Karpas-422 (cell line): Measurements from ENCODE around the gene CLDN1. TPM values are rescaled to one million over a fixed set of nuclear protein-coding genes. Genes with fewer than 3 reads are reported as not detected.

Experiments used
- DNase-seq: peaks from one replicate; pipeline ENCODE4 v3.0.0-alpha.2; 2015
- H2AFZ ChIP-seq: fragments of 200-600 bp; sonication (generic); 2 replicates; pipeline ENCODE4 v1.6.1; 2014; ENCODE audit warnings: antibody characterized with exemption, low read length, mixed read lengths
- H3K27ac ChIP-seq: fragments of 200-600 bp; sonication (generic); 2 replicates; pipeline ENCODE4 v1.5.1; 2014; ENCODE audit warnings: mild to moderate bottlenecking, low read length, moderate library complexity
- H3K27me3 ChIP-seq: fragments of 200-600 bp; sonication (generic); 2 replicates; pipeline ENCODE4 v1.6.1; 2014; ENCODE audit warnings: low read length, mixed read lengths
- H3K36me3 ChIP-seq: fragments of 200-600 bp; sonication (generic); 2 replicates; pipeline ENCODE4 v1.6.1; 2014; ENCODE audit warnings: low read length, mixed read lengths; ENCODE audit not compliant: insufficient read depth
- H3K4me1 ChIP-seq: fragments of 200-600 bp; sonication (generic); 2 replicates; pipeline ENCODE4 v1.6.1; 2014; ENCODE audit warnings: mild to moderate bottlenecking, low read length, mixed read lengths
- H3K4me2 ChIP-seq: fragments of 200-600 bp; sonication (generic); 2 replicates; pipeline ENCODE4 v1.6.1; 2014; ENCODE audit warnings: low read length, low read depth, mild to moderate bottlenecking; ENCODE audit not compliant: poor library complexity, severe bottlenecking
- H3K4me3 ChIP-seq: fragments of 200-600 bp; sonication (generic); 2 replicates; pipeline ENCODE4 v1.5.1; 2014; ENCODE audit warnings: mild to moderate bottlenecking, antibody characterized with exemption, low read length, mixed read lengths
- H3K79me2 ChIP-seq: fragments of 200-600 bp; sonication (generic); 2 replicates; pipeline ENCODE4 v1.6.1; 2014; ENCODE audit warnings: mild to moderate bottlenecking, low read length, mixed read lengths
- H3K9ac ChIP-seq: fragments of 200-600 bp; sonication (generic); 2 replicates; pipeline ENCODE4 v1.6.0; 2014; ENCODE audit warnings: low read length
- H3K9me2 ChIP-seq: fragments of 200-600 bp; sonication (generic), shearing (Covaris generic); replicated peaks from 2 replicates; pipeline ENCODE4 v1.6.0; 2014; ENCODE audit warnings: mild to moderate bottlenecking, low read length, moderate library complexity; ENCODE audit not compliant: insufficient read depth
- H3K9me3 ChIP-seq: fragments of 300-700, 200-600 bp; sonication (generic); 2 replicates; pipeline ENCODE4 v1.6.1; 2014; ENCODE audit warnings: low read length, mixed read lengths
- H4K20me1 ChIP-seq: fragments of 200-600 bp; sonication (generic); 2 replicates; pipeline ENCODE4 v1.6.1; 2014; ENCODE audit warnings: mild to moderate bottlenecking, antibody characterized with exemption, low read length, low read depth; ENCODE audit not compliant: insufficient read depth
- total RNA-seq: library from RNA; depleted of rRNA; stranded (reverse); fragments of >200 nt; shearing (Covaris generic); gene quantifications from 2 replicates; pipeline ENCODE4 v1.2.3, GENCODE V29; 2014; ENCODE audit warnings: low replicate concordance

CLDN1 gene
- total RNA-seq, 1 experiment from 2014 or later, result not detected

- Histone ChIP-seq H4K20me1 (no peaks in the 10 kb centered on the region), H3K36me3 (no peaks in the 10 kb centered on the region), H3K4me3 (no peak overlapping the region), H3K27ac (no peak overlapping the region), H3K4me1 (no peaks in the 10 kb centered on the region), H3K9me2 (no peaks in the 10 kb centered on the region), H3K9me3 (peaks cover 9% of the 10 kb centered on the region; the same call in 1 of the 2 replicates), H3K79me2 (no peaks in the 10 kb centered on the region), H2AFZ (no peak overlapping the region), H3K27me3 (no peaks in the 10 kb centered on the region), H3K4me2 (no peak overlapping the region), H3K9ac (no peak overlapping the region)
- no peak for DNase-seq
Observed at GRCh38 chr3:190309414-190309813, 12.8 kb downstream of the CLDN1 start.

GRCh38 chr3:190308154-190308553 lies 14.1 kb downstream of the CLDN1 start:
- Histone ChIP-seq H3K9me3 (peaks cover 9% of the 10 kb centered on the region; the same call in 1 of the 2 replicates), H3K36me3 (no peaks in the 10 kb centered on the region), H3K4me3 (no peak overlapping the region), H3K27me3 (no peaks in the 10 kb centered on the region), H3K27ac (no peak overlapping the region), H3K79me2 (no peaks in the 10 kb centered on the region), H3K9me2 (no peaks in the 10 kb centered on the region), H3K4me2 (no peak overlapping the region), H3K9ac (no peak overlapping the region), H2AFZ (no peak overlapping the region), H3K4me1 (no peaks in the 10 kb centered on the region), H4K20me1 (no peaks in the 10 kb centered on the region)
- no peak for DNase-seq

GRCh38 chr3:190307164-190307545 lies 15.1 kb downstream of the CLDN1 start:
- no peaks in the 10 kb centered on the region for H3K36me3 ChIP-seq
- no peak overlapping the region for H3K27ac ChIP-seq
- H2AFZ ChIP-seq, result no peak overlapping the region
- H3K9ac ChIP-seq, result no peak overlapping the region
- H3K4me2 ChIP-seq, result no peak overlapping the region
- no peaks in the 10 kb centered on the region for H4K20me1 ChIP-seq
- no peaks in the 10 kb centered on the region for H3K27me3 ChIP-seq
- H3K4me1 ChIP-seq, result no peaks in the 10 kb centered on the region
- H3K9me2 ChIP-seq, result no peaks in the 10 kb centered on the region
- no peak overlapping the region for H3K4me3 ChIP-seq
- no peaks in the 10 kb centered on the region for H3K79me2 ChIP-seq
- H3K9me3 ChIP-seq, result peaks cover 9% of the 10 kb centered on the region; the same call in 1 of the 2 replicates
- no peak for DNase-seq

- H3K9ac ChIP-seq, result no peak overlapping the region
- H3K4me1 ChIP-seq, result no peaks in the 10 kb centered on the region
- no peak for DNase-seq
- H3K9me3 ChIP-seq, result peaks cover 9% of the 10 kb centered on the region; the same call in 1 of the 2 replicates
- H3K36me3 ChIP-seq, result no peaks in the 10 kb centered on the region
- H3K27ac ChIP-seq, result no peak overlapping the region
- H3K27me3 ChIP-seq, result no peaks in the 10 kb centered on the region
- H4K20me1 ChIP-seq, result no peaks in the 10 kb centered on the region
- H3K4me3 ChIP-seq, result no peak overlapping the region
- H3K79me2 ChIP-seq, result no peaks in the 10 kb centered on the region
- no peak overlapping the region for H2AFZ ChIP-seq
- H3K4me2 ChIP-seq, result no peak overlapping the region
- no peaks in the 10 kb centered on the region for H3K9me2 ChIP-seq
Observed at GRCh38 chr3:190306513-190307163, 15.6 kb downstream of the CLDN1 start.

- no peaks in the 10 kb centered on the region for H4K20me1 ChIP-seq
- H3K9me2 ChIP-seq, result no peaks in the 10 kb centered on the region
- H3K4me1 ChIP-seq, result no peaks in the 10 kb centered on the region
- H2AFZ ChIP-seq, result no peak overlapping the region
- no peak overlapping the region for H3K27ac ChIP-seq
- no peaks in the 10 kb centered on the region for H3K36me3 ChIP-seq
- no peak overlapping the region for H3K4me3 ChIP-seq
- peaks cover 8% of the 10 kb centered on the region; the same call in 1 of the 2 replicates for H3K9me3 ChIP-seq
- no peak for DNase-seq
- no peaks in the 10 kb centered on the region for H3K27me3 ChIP-seq
- no peak overlapping the region for H3K9ac ChIP-seq
- H3K4me2 ChIP-seq, result no peak overlapping the region
- H3K79me2 ChIP-seq, result no peaks in the 10 kb centered on the region
Observed at GRCh38 chr3:190306026-190306425, 16.2 kb downstream of the CLDN1 start.

- Histone ChIP-seq H3K79me2 (no peaks in the 10 kb centered on the region), H3K4me3 (no peak overlapping the region), H3K9me2 (no peaks in the 10 kb centered on the region), H3K4me1 (no peaks in the 10 kb centered on the region), H3K9me3 (peaks cover 11% of the 10 kb centered on the region; the same call in 1 of the 2 replicates), H3K27me3 (no peaks in the 10 kb centered on the region), H2AFZ (no peak overlapping the region), H3K27ac (no peak overlapping the region), H4K20me1 (no peaks in the 10 kb centered on the region), H3K4me2 (no peak overlapping the region), H3K9ac (no peak overlapping the region), H3K36me3 (no peaks in the 10 kb centered on the region)
- DNase-seq, result no peak
Observed at GRCh38 chr3:190305406-190305805, 16.8 kb downstream of the CLDN1 start.

- Histone ChIP-seq H3K9me2 (no peaks in the 10 kb centered on the region), H3K4me2 (no peak overlapping the region), H2AFZ (no peak overlapping the region), H3K79me2 (no peaks in the 10 kb centered on the region), H3K27ac (no peak overlapping the region), H4K20me1 (no peaks in the 10 kb centered on the region), H3K9ac (no peak overlapping the region), H3K36me3 (no peaks in the 10 kb centered on the region), H3K4me1 (no peaks in the 10 kb centered on the region), H3K27me3 (no peaks in the 10 kb centered on the region), H3K4me3 (no peak overlapping the region), H3K9me3 (peaks cover 8% of the 10 kb centered on the region; the same call in 1 of the 2 replicates)
- DNase-seq, result no peak
Observed at GRCh38 chr3:190303884-190304283, 18.4 kb downstream of the CLDN1 start.

GRCh38 chr3:190302212-190302867 lies 19.9 kb downstream of the CLDN1 start:
- no peaks in the 10 kb centered on the region for H4K20me1 ChIP-seq
- H3K9ac ChIP-seq, result no peak overlapping the region
- H3K4me2 ChIP-seq, result no peak overlapping the region
- no peaks in the 10 kb centered on the region for H3K36me3 ChIP-seq
- H3K9me3 ChIP-seq, result peaks cover 8% of the 10 kb centered on the region; the same call in 1 of the 2 replicates
- H3K27me3 ChIP-seq, result no peaks in the 10 kb centered on the region
- no peak overlapping the region for H3K27ac ChIP-seq
- H2AFZ ChIP-seq, result no peak overlapping the region
- no peak overlapping the region for H3K4me3 ChIP-seq
- DNase-seq, result no peak
- H3K79me2 ChIP-seq, result no peaks in the 10 kb centered on the region
- H3K9me2 ChIP-seq, result no peaks in the 10 kb centered on the region
- no peaks in the 10 kb centered on the region for H3K4me1 ChIP-seq
